ENCODE data around the gene PSME2. TPM values are rescaled to one million over a fixed set of nuclear protein-coding genes. Genes with fewer than 3 reads are reported as not detected.

The PSME2 gene
- total RNA-seq, 1 donor from 2014 or later, result 120 TPM

- H3K4me3 Mint-ChIP-seq (ENCODE audit: low read depth), result no peak overlapping the region
- no peak for TF ChIP-seq CTCF (IDR thresholded peaks at IDR 0.05; ENCODE audit: unreplicated experiment)
- no peaks in the 10 kb centered on the region for H3K9me3 Mint-ChIP-seq (ENCODE audit: low read depth)
- H3K27ac Mint-ChIP-seq, result no peak overlapping the region
- no peak for DNase-seq (ENCODE audit: low spot score, unreplicated experiment)
- H3K36me3 Mint-ChIP-seq (ENCODE audit: insufficient read depth), result peaks cover 21% of the 10 kb centered on the region
- peaks cover 6% of the 10 kb centered on the region for H3K4me1 Mint-ChIP-seq (ENCODE audit: low read depth)
- no peaks in the 10 kb centered on the region for H3K27me3 Mint-ChIP-seq
Observed at GRCh38 chr14:24121210-24121609, 25.2 kb downstream of the PSME2 start.

- peaks cover 20% of the 10 kb centered on the region for H3K36me3 Mint-ChIP-seq (ENCODE audit: insufficient read depth)
- no peak for TF ChIP-seq CTCF (IDR thresholded peaks at IDR 0.05; ENCODE audit: unreplicated experiment)
- no peak for DNase-seq (ENCODE audit: low spot score, unreplicated experiment)
- peaks cover 17% of the 10 kb centered on the region for H3K4me1 Mint-ChIP-seq (ENCODE audit: low read depth)
- H3K4me3 Mint-ChIP-seq (ENCODE audit: low read depth), result no peak overlapping the region
- no peaks in the 10 kb centered on the region for H3K9me3 Mint-ChIP-seq (ENCODE audit: low read depth)
- no peaks in the 10 kb centered on the region for H3K27me3 Mint-ChIP-seq
- no peak overlapping the region for H3K27ac Mint-ChIP-seq
Observed at GRCh38 chr14:24119691-24120090, 26.7 kb downstream of the PSME2 start.

DNA sequence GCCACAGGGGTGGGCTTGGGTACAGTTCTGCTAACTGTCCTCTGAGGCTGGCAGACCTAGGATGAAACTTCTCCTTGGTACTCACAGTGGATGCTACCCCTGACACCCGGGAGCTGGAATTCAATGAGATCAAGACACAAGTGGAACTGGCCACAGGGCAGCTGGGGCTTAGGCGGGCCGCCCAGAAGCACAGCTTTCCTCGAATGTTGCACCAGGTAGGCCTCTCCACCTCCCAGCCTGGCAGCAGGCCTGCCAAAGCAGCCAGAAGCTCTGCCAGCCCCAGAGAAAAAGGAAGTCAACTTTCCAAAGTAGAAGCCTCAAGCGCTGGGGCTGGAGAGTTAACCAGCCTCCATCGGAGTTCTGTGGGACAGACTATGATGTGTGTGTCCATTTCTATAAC is 29.2 kb downstream of the PSME2 start:
- H3K27ac Mint-ChIP-seq, result no peak overlapping the region
- peaks cover 17% of the 10 kb centered on the region for H3K4me1 Mint-ChIP-seq (ENCODE audit: low read depth)

GRCh38 chr14:24116128-24116814 is 30.1 kb downstream of the PSME2 start:
- no peak for TF ChIP-seq CTCF (IDR thresholded peaks at IDR 0.05; ENCODE audit: unreplicated experiment)
- peaks cover 17% of the 10 kb centered on the region for H3K4me1 Mint-ChIP-seq (ENCODE audit: low read depth)
- no peaks in the 10 kb centered on the region for H3K27me3 Mint-ChIP-seq
- peak overlapping the region; percentile 99 for H3K27ac Mint-ChIP-seq
- H3K4me3 Mint-ChIP-seq (ENCODE audit: low read depth), result peak overlapping the region; percentile 89
- DNase-seq (ENCODE audit: low spot score, unreplicated experiment), result no peak
- H3K9me3 Mint-ChIP-seq (ENCODE audit: low read depth), result no peaks in the 10 kb centered on the region
- H3K36me3 Mint-ChIP-seq (ENCODE audit: insufficient read depth), result peaks cover 16% of the 10 kb centered on the region

More for the DNA sequence above, 29.2 kb downstream of the PSME2 start:
- H3K4me3 Mint-ChIP-seq (ENCODE audit: low read depth), result no peak overlapping the region
- H3K36me3 Mint-ChIP-seq (ENCODE audit: insufficient read depth), result peaks cover 18% of the 10 kb centered on the region
- no peak for TF ChIP-seq CTCF (IDR thresholded peaks at IDR 0.05; ENCODE audit: unreplicated experiment)
- H3K27me3 Mint-ChIP-seq, result no peaks in the 10 kb centered on the region
- no peaks in the 10 kb centered on the region for H3K9me3 Mint-ChIP-seq (ENCODE audit: low read depth)
- no peak for DNase-seq (ENCODE audit: low spot score, unreplicated experiment)

DNA sequence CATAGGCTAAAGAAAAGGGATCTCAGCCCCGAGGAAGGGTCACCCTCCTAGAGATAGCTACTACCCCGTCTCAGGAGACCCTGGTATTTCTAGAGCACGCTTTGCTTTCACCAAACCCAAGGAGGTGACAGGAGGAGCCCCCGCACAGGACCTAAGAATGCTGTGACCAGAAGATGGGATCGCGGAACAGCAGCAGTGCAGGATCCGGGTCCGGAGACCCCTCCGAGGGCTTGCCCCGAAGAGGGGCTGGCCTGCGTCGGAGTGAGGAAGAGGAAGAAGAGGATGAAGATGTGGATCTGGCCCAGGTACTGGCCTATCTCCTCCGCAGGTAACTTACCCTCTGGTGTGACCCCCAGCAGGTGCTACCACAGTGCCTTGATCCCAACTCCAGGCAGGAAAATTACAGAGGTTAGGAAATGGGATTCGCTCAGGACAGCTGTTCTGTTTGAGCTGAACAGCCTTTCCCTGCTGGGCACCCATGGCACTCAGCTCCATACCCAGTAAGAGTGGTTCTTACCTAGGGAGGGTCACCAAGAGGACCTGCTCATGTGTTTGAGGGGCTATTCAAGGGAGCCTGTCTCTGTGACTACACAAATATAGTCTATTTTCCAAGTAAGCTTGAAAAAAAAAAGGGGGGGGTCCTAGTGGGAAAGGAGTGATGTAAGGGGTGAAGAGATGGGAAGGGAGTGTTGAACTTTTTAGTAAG is 30.8 kb downstream of the PSME2 start:
- H3K4me3 Mint-ChIP-seq (ENCODE audit: low read depth), result peak overlapping the region; percentile 89
- no peaks in the 10 kb centered on the region for H3K9me3 Mint-ChIP-seq (ENCODE audit: low read depth)
- H3K36me3 Mint-ChIP-seq (ENCODE audit: insufficient read depth), result peaks cover 13% of the 10 kb centered on the region
- no peak for DNase-seq (ENCODE audit: low spot score, unreplicated experiment)
- no peak for TF ChIP-seq CTCF (IDR thresholded peaks at IDR 0.05; ENCODE audit: unreplicated experiment)
- peak overlapping the region; percentile 99 for H3K27ac Mint-ChIP-seq
- H3K27me3 Mint-ChIP-seq, result no peaks in the 10 kb centered on the region
- H3K4me1 Mint-ChIP-seq (ENCODE audit: low read depth), result peaks cover 17% of the 10 kb centered on the region
